DOHH2 (cell line): ENCODE measurements around the gene MAPRE3.

ENCODE experiments used
- H3F3A ChIP-seq: fragments of 200-600 bp; sonication (generic), shearing (Covaris generic); 2 replicates; pipeline ENCODE4 v1.6.0; 2016; ENCODE audit warnings: antibody characterized with exemption, mild to moderate bottlenecking; ENCODE audit not compliant: control insufficient read depth, insufficient read depth
- H3K27ac ChIP-seq: fragments of 200-600 bp; sonication (generic); 2 replicates; pipeline ENCODE4 v1.5.1; 2014; ENCODE audit warnings: low read depth, mild to moderate bottlenecking, low read length, moderate library complexity
- H3K27me3 ChIP-seq: fragments of 200-600 bp; sonication (generic); 2 replicates; pipeline ENCODE4 v1.6.1; 2014; ENCODE audit warnings: mild to moderate bottlenecking, low read length, mixed read lengths; ENCODE audit not compliant: control insufficient read depth
- H3K36me3 ChIP-seq: fragments of 200-600 bp; sonication (generic); 2 replicates; pipeline ENCODE4 v1.6.1; 2014; ENCODE audit warnings: mild to moderate bottlenecking, low read length, moderate library complexity, mixed read lengths; ENCODE audit not compliant: control insufficient read depth
- H3K4me1 ChIP-seq: fragments of 200-600 bp; sonication (generic); 2 replicates; pipeline ENCODE4 v1.6.1; 2014; ENCODE audit warnings: mild to moderate bottlenecking, low read length, mixed read lengths; ENCODE audit not compliant: control insufficient read depth
- H3K4me2 ChIP-seq: fragments of 200-600 bp; sonication (generic); 2 replicates; pipeline ENCODE4 v1.6.0; 2014; ENCODE audit warnings: mild to moderate bottlenecking, low read length, moderate library complexity
- H3K4me3 ChIP-seq: fragments of 200-600 bp; sonication (generic); 2 replicates; pipeline ENCODE4 v1.5.1; 2014; ENCODE audit warnings: mild to moderate bottlenecking, low read length, mixed read lengths
- H3K79me2 ChIP-seq: fragments of 200-600 bp; sonication (generic); 2 replicates; pipeline ENCODE4 v1.6.1; 2014; ENCODE audit warnings: mild to moderate bottlenecking, low read length, mixed read lengths; ENCODE audit not compliant: control insufficient read depth
- H3K9me2 ChIP-seq: fragments of 200-600 bp; sonication (generic); replicated peaks from 2 replicates; pipeline ENCODE4 v1.6.1; 2014; ENCODE audit warnings: mild to moderate bottlenecking, low read length, mixed read lengths; ENCODE audit not compliant: control insufficient read depth
- H3K9me3 ChIP-seq: fragments of 200-600 bp; sonication (generic); 2 replicates; pipeline ENCODE4 v1.6.1; 2014; ENCODE audit warnings: antibody characterized with exemption, low read length, mixed read lengths; ENCODE audit not compliant: control insufficient read depth, insufficient read depth
- H4K20me1 ChIP-seq: fragments of 200-600 bp; sonication (generic); 2 replicates; pipeline ENCODE4 v1.6.0; 2014; ENCODE audit warnings: low read depth, mild to moderate bottlenecking, antibody characterized with exemption, low read length, moderate library complexity; ENCODE audit not compliant: control insufficient read depth, insufficient read depth
- EZH2phosphoT487 ChIP-seq: fragments of 200-600 bp; sonication (generic); IDR thresholded peaks from 2 replicates; pipeline ENCODE4 v1.6.1; 2017; ENCODE audit warnings: borderline replicate concordance, mild to moderate bottlenecking, antibody characterized with exemption, low read length, moderate library complexity, mixed read lengths
- TF ChIP-seq, protein P1 (sequence below): fragments of 200-600 bp; sonication (generic); IDR thresholded peaks from one replicate; pipeline ENCODE4 v1.5.1; 2014; ENCODE audit warnings: antibody characterized with exemption, mild to moderate bottlenecking, low read depth, low read length; ENCODE audit not compliant: poor library complexity, severe bottlenecking

Gene MAPRE3

DNA sequence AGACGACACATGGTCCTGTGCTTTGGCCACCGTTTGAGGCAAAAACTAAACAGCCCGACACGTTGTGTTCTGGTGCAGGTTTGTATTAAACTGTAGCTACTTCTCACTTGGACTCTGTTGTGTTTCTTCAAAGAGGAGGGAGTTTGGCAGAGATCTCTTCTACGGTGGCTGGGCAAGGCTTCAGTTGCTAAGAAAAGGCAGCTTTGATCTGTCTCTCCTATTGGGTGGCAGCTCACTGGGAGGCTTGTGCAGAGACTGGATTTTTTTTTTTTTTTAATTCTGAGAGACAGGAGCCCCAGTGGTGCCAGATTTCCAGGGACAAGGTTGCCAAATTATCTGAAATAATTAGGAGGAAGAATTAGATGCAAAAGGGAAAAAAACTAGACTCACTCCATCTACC lies 20.2 kb upstream of the MAPRE3 start:
- H3K27ac ChIP-seq: no peak overlapping the region
- H3K79me2 ChIP-seq: no peaks in the 10 kb centered on the region
- H3K4me2 ChIP-seq: no peak overlapping the region
- peaks cover 11% of the 10 kb centered on the region for H3K27me3 ChIP-seq
- no peaks in the 10 kb centered on the region for H3K4me1 ChIP-seq
- H3K9me2 ChIP-seq: no peaks in the 10 kb centered on the region
- H4K20me1 ChIP-seq: no peaks in the 10 kb centered on the region
- no peak overlapping the region for H3K4me3 ChIP-seq
- no peaks in the 10 kb centered on the region for H3K9me3 ChIP-seq
- H3K36me3 ChIP-seq: no peaks in the 10 kb centered on the region
- H3F3A ChIP-seq: no peaks in the 10 kb centered on the region
- TF ChIP-seq, protein P1, sequence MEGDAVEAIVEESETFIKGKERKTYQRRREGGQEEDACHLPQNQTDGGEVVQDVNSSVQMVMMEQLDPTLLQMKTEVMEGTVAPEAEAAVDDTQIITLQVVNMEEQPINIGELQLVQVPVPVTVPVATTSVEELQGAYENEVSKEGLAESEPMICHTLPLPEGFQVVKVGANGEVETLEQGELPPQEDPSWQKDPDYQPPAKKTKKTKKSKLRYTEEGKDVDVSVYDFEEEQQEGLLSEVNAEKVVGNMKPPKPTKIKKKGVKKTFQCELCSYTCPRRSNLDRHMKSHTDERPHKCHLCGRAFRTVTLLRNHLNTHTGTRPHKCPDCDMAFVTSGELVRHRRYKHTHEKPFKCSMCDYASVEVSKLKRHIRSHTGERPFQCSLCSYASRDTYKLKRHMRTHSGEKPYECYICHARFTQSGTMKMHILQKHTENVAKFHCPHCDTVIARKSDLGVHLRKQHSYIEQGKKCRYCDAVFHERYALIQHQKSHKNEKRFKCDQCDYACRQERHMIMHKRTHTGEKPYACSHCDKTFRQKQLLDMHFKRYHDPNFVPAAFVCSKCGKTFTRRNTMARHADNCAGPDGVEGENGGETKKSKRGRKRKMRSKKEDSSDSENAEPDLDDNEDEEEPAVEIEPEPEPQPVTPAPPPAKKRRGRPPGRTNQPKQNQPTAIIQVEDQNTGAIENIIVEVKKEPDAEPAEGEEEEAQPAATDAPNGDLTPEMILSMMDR: no peak
- no peak for TF ChIP-seq EZH2phosphoT487

DNA sequence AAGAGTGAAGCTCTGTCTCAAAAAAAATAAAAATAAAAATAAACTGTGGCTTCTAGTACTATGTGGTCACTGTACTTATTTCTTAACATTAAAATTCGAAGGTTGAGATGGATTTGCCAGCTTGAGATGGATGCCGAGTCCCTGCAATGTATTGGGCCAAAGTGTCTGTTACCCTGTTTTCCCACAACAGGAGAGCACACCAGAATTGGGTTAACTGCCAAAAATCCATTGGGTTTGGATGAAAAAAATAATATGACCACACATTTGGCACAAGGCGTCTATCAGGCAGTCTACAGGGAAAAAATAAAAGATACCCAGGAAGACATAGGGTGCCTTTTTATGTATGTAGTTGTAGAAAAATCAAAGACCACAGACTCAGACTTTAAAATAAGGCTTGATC lies 19.2 kb upstream of the MAPRE3 start:
- H4K20me1 ChIP-seq: no peaks in the 10 kb centered on the region
- no peak for TF ChIP-seq EZH2phosphoT487
- TF ChIP-seq, protein P1: no peak
- no peaks in the 10 kb centered on the region for H3F3A ChIP-seq
- H3K27ac ChIP-seq: no peak overlapping the region
- H3K79me2 ChIP-seq: no peaks in the 10 kb centered on the region
- peaks cover 11% of the 10 kb centered on the region for H3K27me3 ChIP-seq
- H3K4me3 ChIP-seq: no peak overlapping the region
- no peaks in the 10 kb centered on the region for H3K36me3 ChIP-seq
- no peaks in the 10 kb centered on the region for H3K9me3 ChIP-seq
- H3K9me2 ChIP-seq: no peaks in the 10 kb centered on the region
- no peaks in the 10 kb centered on the region for H3K4me1 ChIP-seq
- H3K4me2 ChIP-seq: no peak overlapping the region

DNA sequence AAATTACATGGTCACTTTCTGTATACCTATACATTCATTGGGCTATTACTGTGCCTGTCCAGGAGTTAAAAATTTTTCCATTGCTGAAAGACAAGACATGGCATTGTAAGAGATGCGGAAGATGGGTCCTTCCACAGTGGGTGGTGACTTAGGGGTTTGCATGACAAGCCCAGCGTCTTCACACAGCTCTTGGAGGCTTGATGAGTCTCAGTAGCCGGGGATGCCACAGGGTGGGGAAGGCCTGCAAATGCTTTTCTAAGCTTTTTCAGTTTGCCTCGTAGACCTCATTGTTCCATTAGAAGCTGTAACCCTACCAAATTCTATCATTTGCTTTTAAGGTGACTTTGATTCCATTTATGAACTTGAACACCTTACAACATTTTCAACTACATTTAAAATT lies 18.1 kb upstream of the MAPRE3 start:
- no peak for TF ChIP-seq EZH2phosphoT487
- TF ChIP-seq, protein P1: no peak
- Histone ChIP-seq H3K36me3 (no peaks in the 10 kb centered on the region), H3K4me1 (no peaks in the 10 kb centered on the region), H3K27me3 (peaks cover 11% of the 10 kb centered on the region), H3K27ac (no peak overlapping the region), H4K20me1 (no peaks in the 10 kb centered on the region), H3F3A (no peaks in the 10 kb centered on the region), H3K4me3 (no peak overlapping the region), H3K79me2 (no peaks in the 10 kb centered on the region), H3K9me3 (no peaks in the 10 kb centered on the region), H3K9me2 (no peaks in the 10 kb centered on the region), H3K4me2 (no peak overlapping the region)

DNA sequence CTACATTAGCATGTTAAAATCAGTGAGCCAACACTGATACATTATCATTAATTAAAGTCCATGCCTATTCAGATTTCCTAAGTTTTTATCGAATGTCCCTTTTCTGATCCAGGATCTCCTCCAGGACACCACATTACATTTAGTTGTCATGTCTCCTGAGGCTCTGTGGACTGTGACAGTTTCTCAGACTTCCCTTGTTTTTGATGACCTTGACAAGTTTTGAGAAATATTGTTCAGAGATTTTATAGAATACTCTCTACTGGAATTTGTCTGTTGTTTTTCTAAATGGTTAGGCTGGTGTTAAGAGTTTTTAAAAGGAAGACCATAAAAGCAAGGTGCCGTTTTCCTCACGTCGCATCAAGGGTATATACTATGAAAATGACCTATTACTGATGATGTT lies 16.3 kb upstream of the MAPRE3 start:
- Histone ChIP-seq H3K4me2 (no peak overlapping the region), H3K27me3 (peaks cover 11% of the 10 kb centered on the region), H4K20me1 (no peaks in the 10 kb centered on the region), H3K79me2 (no peaks in the 10 kb centered on the region), H3K9me3 (no peaks in the 10 kb centered on the region), H3K4me1 (peaks cover under 1% of the 10 kb centered on the region; the same call in 1 of the 2 replicates), H3K36me3 (no peaks in the 10 kb centered on the region), H3K9me2 (no peaks in the 10 kb centered on the region), H3K27ac (no peak overlapping the region), H3K4me3 (no peak overlapping the region), H3F3A (no peaks in the 10 kb centered on the region)
- TF ChIP-seq EZH2phosphoT487: no peak
- TF ChIP-seq, protein P1: no peak
